GM20431 (cell line): ENCODE data around the gene ZNF407.
"Not testable (repeated sequence)": the region's sequence is repeated elsewhere in the genome, so short reads cannot be mapped to it uniquely, and the experiment has no call there.

ENCODE experiments used
- in situ Hi-C: fragments of 300-500 bp; cut with MseI, MboI; formaldehyde crosslinking; loops from one replicate; pipeline ENCODE4 v1.15.0; 2020; ENCODE audit warnings: low sequenced_read_pairs; ENCODE audit not compliant: unreplicated experiment

ZNF407 gene

DNA sequence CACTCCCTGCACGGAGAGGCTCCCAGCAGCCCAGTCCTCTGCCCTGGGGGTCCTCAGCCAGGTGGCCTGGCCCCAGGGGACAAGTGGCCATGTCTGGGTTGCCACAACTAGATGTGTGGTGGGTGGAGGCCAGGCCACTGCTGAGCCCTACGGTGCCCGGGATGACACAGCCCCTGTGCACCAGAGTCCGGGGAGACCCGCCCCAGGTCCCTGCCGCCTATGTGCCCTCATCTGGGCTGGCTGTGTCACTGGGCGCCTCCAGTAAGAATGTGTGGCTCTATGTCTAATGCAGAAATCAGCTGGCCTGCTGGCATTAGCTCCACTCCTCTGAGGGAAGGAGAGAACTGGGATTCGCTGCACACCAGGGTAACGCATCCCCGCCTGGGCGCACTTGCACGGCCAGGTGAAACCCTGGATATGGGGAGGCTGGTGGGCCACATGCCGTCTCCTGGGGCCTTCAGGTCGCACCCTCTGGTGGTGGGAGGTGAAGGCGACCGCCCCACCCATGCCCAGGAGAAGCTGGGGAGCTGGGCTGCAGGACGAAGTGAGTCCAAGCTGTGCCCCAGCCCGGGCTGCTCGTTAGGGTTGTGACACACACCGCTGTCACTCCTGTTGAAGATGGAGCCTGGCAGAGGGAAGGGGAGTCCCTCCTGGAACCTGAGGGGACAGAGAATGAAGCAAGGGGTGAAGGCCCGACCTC, 475.2 kb downstream of the ZNF407 start:
- in situ Hi-C loops: no loop called here

DNA sequence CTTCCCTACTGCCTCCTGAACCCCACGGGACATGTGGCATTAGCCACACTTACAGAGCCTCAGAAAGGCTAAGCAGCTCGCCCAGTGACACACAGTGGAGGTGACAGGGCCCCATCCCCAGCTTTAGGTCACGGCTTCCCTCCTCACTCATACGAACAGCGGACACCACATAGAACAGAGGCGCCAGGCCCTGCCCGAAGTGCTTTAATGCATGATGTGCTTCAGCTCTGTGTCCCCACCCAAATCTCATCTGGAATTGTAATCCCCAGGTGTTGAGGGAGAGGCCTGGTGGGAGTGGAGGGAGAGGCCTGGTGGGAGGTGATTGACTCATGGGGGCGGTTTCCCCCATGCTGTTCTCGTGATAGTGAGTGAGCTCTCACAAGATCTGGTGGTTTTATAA, 476.0 kb downstream of the ZNF407 start:
- in situ Hi-C loops: no loop called here

DNA sequence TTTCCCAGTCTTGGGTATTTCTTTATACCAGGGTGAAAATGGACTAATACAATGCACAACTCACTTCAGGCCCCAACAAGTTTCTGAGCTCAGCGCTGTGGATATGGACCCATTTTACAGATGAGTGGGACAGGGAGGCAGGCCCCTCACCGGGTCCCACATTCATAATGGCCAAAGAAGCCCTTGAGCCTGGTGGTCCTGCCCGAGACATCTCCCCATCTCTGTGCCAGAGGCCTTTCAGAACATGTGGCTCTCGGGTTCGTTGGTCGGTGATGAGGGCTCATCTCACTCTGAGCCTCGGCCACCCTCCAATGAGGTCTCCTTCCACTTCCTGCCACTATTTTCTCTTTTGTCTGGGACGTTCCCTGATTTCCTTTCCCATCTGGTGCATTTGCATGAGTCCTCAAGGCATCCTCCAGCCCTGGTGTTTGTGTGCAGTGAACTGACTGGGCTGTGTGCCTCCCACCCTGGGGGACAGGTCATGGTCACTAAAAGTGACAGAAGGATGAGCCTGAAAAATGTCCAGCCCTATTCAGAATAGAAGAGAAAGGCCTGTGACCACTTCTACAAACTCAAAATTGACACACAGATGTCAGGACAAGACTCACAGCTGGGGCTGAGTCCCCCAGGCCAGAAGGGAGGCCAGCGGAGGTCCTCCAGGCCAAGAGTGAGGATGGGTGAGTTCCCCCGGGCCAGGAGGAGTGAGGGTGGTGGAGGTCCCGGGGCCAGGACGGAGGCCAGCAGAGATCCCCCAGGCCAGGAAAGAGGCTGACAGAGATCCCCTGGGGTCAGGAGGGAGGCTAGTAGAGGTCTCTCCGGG, 476.7 kb downstream of the ZNF407 start:
- in situ Hi-C loops: no loop called here

- in situ Hi-C loops: no loop called here
Observed at GRCh38 chr18:75075016-75075305, 477.3 kb downstream of the ZNF407 start.

DNA sequence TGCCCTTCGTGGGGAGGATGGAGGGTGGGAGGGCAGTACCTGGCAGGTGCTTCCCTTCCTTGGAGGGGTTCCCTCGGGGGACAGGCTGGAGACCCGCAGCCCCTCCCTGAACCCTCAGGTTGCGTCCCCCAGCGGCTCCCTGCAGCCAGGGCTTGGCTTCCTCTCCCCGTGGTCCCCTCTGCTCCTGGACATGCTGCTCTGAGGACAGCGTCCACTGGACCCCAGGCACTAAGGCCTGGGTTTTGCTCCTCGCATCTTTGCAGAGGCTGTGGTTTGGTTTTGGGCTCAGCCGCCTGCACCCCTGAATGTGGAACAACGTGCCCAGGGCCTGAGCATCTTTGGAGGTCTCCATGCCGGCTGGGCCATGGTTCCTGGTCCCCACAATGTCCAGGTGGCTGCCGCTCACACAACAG, 477.8 kb downstream of the ZNF407 start:
- in situ Hi-C loops: no loop called here

DNA sequence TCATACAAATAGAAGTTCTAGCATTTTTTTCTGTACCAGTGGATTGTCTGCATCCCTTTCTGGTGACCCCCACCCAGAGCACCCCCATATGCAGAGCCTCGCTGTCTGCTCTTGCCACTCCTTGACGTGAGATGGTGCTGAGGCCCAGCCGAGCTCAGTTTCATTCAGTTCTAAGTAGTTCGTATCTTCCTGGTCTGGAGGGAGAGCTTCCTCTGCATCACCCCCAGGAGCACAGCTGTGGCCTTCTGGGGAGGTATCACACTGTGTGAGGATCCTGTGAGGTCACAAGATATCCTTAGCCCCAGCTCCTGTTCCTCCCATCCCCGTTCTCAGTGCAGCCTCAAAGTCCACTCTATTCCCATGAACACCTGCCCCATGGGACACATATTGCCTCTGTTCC, 478.6 kb downstream of the ZNF407 start:
- in situ Hi-C loops: no loop called here

DNA sequence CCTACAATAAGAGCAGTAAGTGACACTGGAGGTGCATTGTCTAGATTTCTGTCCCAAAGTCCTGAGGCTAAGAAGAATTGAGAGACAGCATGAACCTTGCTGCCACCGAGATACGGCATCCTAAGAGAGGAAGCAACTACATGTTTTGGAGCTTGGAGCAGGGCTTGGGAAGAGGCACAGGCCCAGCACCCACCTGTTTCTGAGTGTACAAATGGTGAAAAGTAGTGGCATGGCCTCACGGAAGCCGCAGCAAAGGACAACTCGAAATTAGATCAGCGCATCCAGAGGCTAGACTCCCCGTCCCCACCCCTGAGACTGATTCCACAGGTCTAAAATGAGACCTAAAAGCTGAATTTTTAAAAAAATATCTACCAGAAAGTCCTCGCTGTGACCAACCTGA, 483.8 kb downstream of the ZNF407 start:
- in situ Hi-C loops: no loop called here

DNA sequence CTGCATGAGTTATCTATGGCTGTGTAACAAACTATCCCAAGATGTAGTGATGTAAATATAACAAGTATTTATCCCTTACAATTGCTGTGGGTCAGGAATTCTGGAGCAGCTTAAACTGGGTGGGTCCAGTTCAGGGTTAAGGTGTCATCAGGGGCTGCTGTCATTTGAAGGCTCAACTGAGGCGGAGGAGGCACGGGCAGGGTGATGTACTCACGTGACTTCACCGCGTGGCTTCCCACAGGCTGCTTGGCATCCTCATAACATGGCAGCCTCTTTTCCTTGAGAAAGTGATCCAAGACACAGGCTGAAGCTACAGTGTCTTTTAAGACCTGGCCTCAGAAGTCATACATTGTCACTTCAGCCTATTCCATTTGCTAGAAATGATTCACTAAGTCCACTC, 485.5 kb downstream of the ZNF407 start:
- in situ Hi-C loops: no loop called here

GRCh38 chr18:75083761-75084160, 486.1 kb downstream of the ZNF407 start:
- in situ Hi-C loops: no loop called here

DNA sequence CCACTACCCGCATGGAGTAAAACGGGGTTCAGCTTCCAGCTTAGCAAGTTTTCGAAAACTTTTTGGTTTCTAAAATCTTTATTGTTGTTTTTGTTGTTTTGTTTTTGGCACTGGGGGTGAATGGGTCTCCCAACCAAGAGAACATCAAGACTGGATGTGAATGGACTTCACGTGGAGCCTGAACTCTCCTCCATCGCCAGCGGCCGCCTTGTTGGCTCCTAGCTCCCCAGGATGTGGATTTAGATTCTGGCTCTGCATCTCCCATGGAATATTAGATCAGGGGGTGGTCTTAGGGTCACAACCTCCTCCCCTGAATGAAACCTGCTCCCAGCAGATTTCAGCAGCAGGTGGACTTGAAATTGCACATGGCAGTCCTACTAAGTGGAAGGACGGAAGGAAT, 488.0 kb downstream of the ZNF407 start:
- in situ Hi-C loops: not testable (repeated sequence)

DNA sequence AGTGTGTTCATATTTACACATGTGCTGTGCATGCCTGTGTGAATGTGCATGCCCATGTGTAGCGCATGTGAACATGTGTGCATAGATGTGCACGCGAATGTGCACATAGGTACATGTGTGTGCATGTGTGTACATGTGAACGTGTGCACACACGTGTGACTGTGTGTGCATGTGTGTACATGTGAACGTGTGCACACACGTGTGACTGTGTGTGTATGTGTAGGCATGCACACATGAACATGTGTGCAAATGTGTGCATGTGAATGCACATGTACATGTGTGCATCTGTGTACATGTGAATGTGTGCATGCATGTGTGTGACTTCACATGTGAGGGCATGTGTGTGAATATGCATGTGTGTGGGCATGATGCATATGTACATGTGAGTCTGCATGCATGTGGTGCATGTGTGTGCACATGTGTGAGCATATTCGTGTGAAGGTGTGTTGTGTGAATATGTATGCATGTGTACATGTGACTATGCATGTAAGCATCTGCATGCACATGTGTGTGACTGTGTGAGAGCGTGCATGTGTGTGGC, 488.9 kb downstream of the ZNF407 start:
- in situ Hi-C loops: no loop called here

DNA sequence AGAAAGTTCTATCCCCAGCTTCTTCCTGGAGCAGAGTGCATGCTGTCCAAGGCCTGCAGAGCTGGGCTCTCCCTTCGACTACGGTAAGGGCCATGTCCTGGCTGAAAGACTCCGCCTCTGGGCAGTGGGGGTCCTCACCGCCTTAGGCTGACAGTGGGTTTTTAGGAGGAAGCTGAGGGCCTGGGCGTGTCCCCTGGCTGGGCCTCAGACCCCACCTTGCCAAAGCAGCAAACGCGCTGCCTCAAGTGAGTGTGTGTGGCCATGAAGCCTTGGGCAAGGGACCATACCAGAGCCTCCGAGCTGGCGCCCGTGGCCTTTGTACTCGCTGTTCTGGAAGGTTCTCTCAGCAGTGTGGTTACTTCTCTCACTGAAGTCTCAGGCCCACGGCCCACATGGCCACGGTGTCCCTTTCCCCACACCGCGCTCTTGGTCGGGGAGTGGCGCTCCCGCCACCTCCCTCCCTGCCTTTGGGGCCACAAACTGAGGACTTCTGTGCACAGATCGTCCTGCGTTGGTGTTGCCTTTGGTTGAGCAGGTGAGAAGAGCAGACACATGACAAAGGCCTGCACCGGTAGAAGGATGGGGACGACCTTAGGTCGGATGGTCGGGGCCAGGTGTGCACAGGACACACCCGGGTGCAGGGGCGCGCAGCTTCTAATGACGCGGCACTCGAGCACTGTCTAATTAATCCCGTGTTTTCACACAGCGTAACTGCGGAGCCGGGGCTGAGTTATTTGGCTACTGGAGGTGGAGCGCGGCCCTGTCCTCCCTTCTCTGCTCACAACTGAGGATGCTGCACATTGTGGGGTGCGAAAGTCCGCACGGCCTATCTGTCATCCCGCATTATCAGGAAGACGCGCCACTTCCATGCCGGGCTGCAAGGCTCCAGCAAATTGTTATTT, 489.7 kb downstream of the ZNF407 start:
- in situ Hi-C loops: no loop called here

DNA sequence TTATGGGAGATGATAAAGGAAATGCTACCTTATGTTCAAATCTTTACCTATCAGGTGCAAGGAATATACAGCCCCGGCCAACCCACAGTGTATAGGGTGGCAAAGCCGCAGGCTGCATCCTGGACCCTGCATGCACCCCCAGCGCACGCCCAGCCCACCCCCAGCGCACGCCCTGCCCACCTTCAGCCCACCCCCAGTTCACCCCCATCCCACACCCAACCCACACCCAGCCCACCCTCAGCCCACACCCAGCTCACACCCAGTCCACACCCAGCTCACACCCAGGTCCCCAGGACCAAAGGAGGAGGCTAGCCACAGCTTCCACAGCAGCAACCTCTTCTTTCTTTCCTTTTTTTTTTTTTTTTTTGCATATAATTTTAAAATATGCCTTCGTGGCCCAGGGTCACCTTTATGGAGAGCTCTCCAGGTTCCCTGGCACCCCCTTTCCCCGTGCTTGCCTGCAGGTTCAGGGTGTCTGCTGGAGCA, 490.4 kb downstream of the ZNF407 start:
- in situ Hi-C loops: no loop called here

DNA sequence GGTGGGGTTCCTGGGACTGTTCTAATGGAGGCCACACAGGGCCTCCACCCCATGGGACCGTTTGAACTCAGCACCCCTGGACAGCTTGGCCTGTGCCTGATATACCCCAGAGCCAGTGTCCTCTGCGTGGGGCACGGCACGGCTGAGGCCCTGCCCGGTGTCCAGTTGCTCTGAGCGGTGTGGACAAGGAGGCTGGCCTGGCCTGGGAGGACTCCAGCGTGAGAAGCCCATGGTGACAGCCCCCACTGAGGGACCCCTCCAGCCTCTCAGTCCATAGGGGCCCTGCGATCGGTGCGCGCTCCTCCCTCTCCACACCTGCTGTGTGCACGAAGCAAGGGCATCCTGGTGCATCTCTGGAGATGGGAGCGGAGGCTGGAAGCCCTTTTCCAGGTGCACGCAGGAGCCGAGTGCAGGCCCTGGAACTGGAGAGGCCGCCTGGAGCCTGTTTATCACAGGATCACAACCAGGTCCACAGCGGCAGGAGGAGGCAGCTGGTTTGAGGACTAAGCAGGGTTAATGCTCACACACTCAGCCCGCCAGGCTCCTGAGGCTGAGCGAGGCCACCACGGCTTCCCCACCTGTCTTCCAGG, 491.0 kb downstream of the ZNF407 start:
- in situ Hi-C loops: no loop called here

GRCh38 chr18:75089748-75090327, 492.2 kb downstream of the ZNF407 start:
- in situ Hi-C loops: no loop called here

DNA sequence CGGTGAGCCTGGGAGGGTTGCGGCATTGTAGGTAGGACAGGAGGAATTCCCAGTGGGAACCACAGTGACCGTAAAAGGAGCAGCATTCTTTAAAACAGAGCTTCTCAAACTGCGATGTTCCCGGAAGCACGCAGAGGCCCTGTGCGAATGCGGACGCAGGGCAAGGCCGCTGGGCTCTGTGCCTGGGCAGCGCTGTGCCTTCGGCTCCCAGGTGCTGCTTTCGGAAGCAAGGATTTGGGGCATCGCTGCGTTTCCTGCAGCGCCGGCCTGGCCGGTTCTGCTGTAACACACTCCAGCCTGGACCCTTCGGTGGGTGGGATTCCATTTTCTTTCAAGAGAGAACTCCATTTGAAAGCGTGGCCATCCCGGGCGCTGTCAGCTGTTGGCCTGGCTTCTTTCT, 492.7 kb downstream of the ZNF407 start:
- in situ Hi-C loops: no loop called here

DNA sequence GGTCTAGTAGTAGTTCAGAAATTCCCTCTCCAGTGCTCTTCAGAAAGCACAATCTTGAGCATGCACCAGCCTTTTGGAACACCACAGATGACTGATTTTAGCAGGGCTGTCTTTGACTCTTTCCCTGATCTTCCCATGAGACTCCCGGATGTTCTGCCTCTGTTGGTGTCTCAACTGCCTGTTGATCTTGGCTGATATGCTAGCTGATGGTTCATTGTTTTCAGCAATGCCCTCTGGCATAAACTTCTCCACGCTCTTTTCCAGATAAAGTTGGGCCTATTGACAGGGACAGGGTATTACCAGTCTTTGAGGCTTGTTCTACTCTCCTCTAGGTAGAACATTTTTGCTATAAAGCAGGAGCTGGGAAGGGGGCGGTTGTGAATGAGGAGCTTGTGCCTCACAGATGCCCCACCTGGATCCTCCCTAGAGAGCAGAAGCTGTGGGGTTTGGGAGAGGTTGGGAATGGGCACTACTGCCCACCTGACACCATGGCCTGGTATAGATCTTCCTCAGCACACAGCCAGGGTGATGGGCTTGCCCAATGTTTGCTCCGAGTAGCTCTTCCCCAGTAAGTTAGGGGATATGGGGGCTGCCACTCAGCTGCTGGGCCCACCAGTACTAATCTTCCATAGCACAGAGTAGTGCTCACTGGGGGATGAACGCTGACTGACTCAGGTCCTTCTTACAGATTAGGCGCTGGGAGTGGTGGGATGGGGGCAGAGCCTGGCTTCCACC, 500.0 kb downstream of the ZNF407 start:
- in situ Hi-C loops: no loop called here

- in situ Hi-C loops: no loop called here
Observed at GRCh38 chr18:75100832-75101630, 503.4 kb downstream of the ZNF407 start.
